ENCODE measurements around the gene FAM72A.
"Not testable (repeated sequence)": the region's sequence is repeated elsewhere in the genome, so short reads cannot be mapped to it uniquely, and the experiment has no call there.

FAM72A gene

GRCh38 chr1:206215600-206216392 lies 13.2 kb upstream of the FAM72A start:
- DNase-seq (ENCODE audit: low read depth in 3 of 3), result not testable (repeated sequence)

DNA sequence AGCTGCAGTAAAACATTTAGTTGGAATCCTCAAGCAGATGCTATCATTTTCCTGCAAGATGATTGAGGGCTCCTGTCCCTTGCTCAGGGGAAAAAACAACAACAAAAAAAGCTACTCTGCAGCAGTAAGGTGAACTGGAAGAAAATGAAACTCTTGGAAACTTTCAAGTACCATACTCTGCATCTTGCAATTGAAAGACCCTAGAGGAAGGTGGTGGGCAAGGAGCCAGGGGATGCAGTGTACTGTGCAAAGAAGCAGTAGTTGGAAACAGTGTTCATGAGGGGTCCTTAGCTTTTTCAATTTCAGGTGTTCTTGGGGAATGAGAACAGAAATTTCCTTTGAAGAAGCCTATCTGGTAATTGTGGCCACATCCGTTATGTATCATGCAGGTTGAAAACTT lies 8.2 kb upstream of the FAM72A start:
- not testable (repeated sequence) for DNase-seq (ENCODE audit: low read depth in 3 of 3)

DNA sequence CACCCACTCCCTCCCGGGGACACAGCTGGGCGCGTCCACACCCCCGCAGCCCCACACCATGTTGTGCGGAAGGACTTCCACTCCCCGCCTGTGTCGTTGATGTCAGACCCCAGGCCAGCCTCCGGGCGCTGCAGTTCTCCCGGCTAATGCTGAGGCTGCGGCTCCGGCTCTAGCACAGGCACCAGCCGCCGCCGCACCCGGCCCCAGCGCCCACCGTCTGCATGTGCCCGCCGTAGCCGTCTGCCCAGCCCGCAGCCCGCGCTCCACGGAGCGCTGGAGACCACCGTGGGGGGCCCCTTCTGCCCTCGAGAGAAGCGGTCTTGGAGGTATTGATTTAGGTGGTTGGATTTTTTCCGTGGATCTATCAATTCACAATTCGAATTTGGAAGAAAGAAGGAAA lies 2.9 kb upstream of the FAM72A start:
- not testable (repeated sequence) for DNase-seq (ENCODE audit: low read depth in 3 of 3)

- not testable (repeated sequence) for DNase-seq (ENCODE audit: low read depth in 3 of 3)
Observed at GRCh38 chr1:206204871-206205270, 2.2 kb upstream of the FAM72A start.

GRCh38 chr1:206204159-206204511 lies 1.5 kb upstream of the FAM72A start:
- not testable (repeated sequence) for DNase-seq (ENCODE audit: low read depth in 3 of 3)

GRCh38 chr1:206203364-206204158 lies 922 bp upstream of the FAM72A start, which contains the start of gene SRGAP2:
TSS of gene SRGAP2 (plus strand) at chr1:206203541. CDS start at chr1:206205971, 2,430 bp downstream.
- peak; percentile 5 to 23 (median 15) for DNase-seq (ENCODE audit: low read depth in 3 of 3)

DNA sequence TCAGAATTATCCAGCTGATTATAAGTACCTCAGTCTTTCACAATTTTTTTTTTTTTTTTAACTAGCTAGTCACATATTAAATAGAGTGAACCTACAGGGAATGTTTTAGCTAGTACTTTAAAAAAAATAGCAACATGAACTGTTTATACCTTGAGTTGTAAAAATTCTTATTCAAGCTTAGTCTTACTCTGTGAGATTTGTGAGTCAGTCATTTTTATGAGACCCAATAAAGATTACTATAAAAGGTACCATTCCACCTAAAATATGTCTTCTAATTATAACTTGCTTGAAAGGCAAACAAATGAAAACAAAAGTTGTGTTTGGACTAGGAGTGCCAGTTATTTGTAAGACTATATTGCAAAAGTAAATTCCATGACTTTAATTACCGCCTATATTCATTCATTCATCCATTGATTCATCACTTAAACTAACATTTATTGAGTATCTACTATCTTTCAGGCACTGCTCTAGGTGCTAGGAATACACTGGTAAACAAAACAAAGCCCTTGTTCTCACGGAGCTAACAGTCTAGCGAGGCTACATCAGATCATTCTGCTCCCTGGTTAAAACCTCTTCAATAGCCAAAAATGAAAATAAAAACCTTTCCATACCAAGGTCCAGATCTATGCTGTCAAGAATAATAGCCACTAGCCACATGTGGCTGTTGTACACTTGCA lies 5.8 kb downstream of the FAM72A start:
- DNase-seq (ENCODE audit: low read depth in 3 of 3), result not testable (repeated sequence)

DNA sequence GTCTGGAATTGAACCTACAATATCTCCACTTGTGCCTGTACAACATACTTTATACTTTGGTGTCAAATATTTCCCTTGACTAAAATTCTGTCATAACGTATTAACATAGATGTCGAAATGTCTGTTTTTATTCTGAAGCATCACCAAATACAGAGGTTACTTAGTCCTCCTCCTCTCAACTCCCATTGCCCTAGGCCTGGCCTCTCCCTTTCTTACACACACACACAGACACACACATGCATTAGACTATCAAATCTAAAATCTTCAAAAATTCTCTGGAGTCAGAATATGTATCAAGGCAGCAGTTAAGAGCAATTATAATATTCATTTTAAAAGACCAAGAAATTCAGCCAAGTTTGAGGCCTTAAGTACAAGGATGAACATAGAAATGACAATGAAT lies 7.5 kb downstream of the FAM72A start:
- DNase-seq (ENCODE audit: low read depth in 3 of 3), result not testable (repeated sequence)

DNA sequence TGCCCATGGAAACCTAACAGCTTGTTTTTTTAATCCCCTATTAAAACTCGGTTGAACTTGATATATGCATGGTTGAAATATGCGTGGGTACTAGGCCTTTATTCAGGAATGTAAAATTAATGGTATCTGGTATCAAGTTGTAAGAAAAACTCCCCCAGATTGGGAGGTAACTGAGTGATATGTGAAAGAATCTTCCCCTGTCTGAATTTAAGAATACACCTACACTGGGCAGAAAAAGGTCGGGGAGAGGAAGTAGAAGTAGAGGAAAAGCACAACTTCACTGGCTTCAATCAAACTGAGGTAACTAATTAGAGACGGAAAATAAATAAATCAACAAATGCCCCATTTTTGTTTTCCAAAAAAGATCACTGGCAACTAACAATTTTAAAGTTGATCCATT lies 15.8 kb downstream of the FAM72A start:
- DNase-seq (ENCODE audit: low read depth in 3 of 3), result not testable (repeated sequence)

DNA sequence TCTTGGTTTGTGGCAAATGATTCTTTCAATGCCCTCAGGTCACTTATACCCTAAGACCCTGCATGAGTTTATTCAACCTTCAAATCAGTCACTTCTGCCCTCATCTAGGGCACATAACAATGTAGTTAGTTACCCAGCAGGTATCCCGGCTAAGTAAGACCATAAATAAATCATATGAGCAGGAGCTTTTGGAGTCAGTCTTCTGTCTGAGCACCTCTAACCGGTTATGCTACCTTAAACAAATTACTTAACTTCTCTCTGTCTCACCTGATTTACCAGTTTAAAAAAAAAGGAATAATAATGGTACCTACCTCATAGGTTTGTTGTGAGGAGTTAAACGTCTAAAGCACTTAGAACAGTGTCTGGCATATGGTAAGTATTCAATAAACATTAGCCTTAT lies 16.9 kb downstream of the FAM72A start:
- DNase-seq (ENCODE audit: low read depth in 3 of 3), result not testable (repeated sequence)

DNA sequence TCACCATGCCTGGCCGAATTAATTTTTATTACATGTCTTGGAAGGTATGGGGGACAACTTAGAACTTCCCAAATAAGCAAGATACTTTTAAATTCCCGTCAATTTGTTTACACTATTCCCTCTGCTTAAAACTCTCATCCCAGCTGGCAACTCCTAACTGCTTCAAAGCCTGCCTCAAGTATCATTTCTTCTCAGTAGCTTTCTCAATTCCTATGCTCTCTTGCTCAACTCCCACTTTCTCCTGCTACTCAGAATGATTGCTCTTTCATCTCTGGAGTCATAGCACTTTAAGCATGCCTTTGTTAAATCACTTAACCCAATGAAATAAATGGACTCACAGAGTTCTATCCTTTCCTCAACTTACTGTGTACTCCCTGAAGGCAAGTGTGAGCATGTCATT lies 18.9 kb downstream of the FAM72A start:
- DNase-seq (ENCODE audit: low read depth in 3 of 3), result not testable (repeated sequence)

DNA sequence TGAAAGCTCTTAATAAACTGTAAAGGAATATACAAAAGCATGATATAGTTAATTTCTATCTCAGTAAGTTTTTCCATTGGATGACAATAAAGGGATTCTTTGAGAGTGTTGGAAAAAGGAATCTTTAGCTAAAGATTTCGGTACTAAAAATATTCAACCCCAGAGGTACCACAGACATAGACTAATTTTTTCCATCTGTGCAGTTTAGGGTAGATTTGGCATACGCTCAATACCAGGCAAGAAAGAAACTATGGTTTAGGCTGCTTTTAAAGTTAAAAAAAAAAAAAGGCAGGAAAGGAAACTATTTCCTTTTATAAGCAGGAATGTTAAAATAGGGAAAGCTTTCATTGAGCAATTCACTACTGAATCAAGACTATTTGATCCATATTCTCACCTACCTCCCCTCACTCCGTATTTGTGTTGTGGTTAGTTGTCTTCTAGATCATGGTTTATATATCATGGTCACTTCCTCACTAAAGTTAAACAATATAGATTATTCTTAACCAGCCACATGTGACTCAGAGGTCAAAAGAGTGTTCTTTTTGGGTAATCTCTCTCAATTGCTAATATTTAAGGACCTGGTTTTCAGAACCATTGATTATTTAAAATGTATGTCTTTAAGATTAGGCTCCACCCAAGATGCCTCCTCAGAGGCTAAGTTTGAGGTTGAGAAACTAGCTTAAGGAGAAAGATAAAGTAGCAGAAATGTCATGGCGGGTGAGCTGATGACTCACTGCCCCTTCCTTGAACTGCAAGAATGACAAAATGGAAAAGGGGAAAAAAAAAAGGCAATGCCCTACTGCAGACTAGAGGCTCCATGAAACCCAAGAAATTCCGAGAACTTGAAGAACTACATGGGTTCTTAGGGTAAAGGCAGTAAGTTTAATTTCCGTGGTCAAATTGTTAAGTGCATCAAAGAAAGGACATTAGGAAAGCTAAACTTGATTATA lies 20.0 kb downstream of the FAM72A start:
- not testable (repeated sequence) for DNase-seq (ENCODE audit: low read depth in 3 of 3)

DNA sequence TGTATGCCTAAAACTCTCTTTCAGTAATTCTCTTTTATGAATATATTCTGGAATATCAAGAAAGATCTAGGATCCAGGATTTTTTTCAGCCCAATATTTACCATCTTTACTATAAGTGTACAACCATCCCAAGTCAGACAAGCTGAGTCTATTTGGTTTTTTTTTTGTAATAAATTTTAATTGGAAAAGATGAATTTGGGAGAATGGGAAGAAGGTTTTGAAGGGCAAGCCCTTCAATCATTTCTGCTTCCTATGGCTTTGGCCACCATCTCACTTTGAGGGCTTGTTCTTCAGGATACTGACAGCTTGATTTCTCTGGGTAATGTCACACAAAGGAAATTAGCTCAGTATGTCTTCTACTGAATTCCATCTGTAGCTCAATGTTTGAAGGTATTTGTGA lies 23.0 kb downstream of the FAM72A start:
- not testable (repeated sequence) for DNase-seq (ENCODE audit: low read depth in 3 of 3)

GRCh38 chr1:206178061-206178989 lies 24.3 kb downstream of the FAM72A start:
- not testable (repeated sequence) for DNase-seq (ENCODE audit: low read depth in 3 of 3)

- not testable (repeated sequence) for DNase-seq (ENCODE audit: low read depth in 3 of 3)
Observed at GRCh38 chr1:206176114-206176502, 26.5 kb downstream of the FAM72A start.

- DNase-seq (ENCODE audit: low read depth in 3 of 3), result not testable (repeated sequence)
Observed at GRCh38 chr1:206175459-206176113, 27.1 kb downstream of the FAM72A start.

GRCh38 chr1:206174182-206174868 lies 28.3 kb downstream of the FAM72A start:
- DNase-seq (ENCODE audit: low read depth in 3 of 3), result not testable (repeated sequence)

- not testable (repeated sequence) for DNase-seq (ENCODE audit: low read depth in 3 of 3)
Observed at GRCh38 chr1:206173110-206173719, 29.4 kb downstream of the FAM72A start.
